H1 (cell line): ENCODE data around the gene FARP2. TPM values are rescaled to one million over a fixed set of nuclear protein-coding genes. Genes with fewer than 3 reads are reported as not detected.

Experiments used
- CTCF ChIA-PET: fragments of 300-600 bp; sonication (Branson Sonifier 250); formaldehyde crosslinking; loops from one replicate; lab custom pipeline; 2021; ENCODE audit not compliant: partially characterized antibody; lab: Charles Lee
- POLR2A ChIA-PET: fragments of 300-600 bp; sonication (Branson Sonifier 250); formaldehyde crosslinking; loops from one replicate; lab custom pipeline; 2021; ENCODE audit warnings: inconsistent platforms; ENCODE audit not compliant: partially characterized antibody; lab: Charles Lee
- DNase-seq, 2 experiments: peaks; one replicate each; pipeline versions ENCODE4 v3.0.0 to v3.0.0-alpha.2; 2010 to 2022; ENCODE audit warnings: low spot score in 2 of 2, low read depth in 1 of 2, mixed read lengths in 1 of 2
- FAIRE-seq: peaks from 2 replicates; lab custom pipeline; 2011; peaks lifted over from hg19 to GRCh38; lab: Jason Lieb, UNC
- H2AFZ ChIP-seq: 2 replicates; pipeline ENCODE4 v1.8.1; 2012; ENCODE audit warnings: low read length, inconsistent platforms
- H2AK5ac ChIP-seq: 2 replicates; pipeline ENCODE4 v1.6.1; 2013; ENCODE audit warnings: low read depth, low read length
- H2BK120ac ChIP-seq: replicated peaks from 2 replicates; pipeline ENCODE3; 2013; ENCODE audit warnings: low read depth, low read length, inconsistent platforms
- H2BK12ac ChIP-seq: 2 replicates; pipeline ENCODE4 v1.6.1; 2013; ENCODE audit warnings: low read depth, low read length
- H2BK15ac ChIP-seq: 2 replicates; pipeline ENCODE4 v1.6.1; 2013; ENCODE audit warnings: low read length
- H2BK20ac ChIP-seq: 2 replicates; pipeline ENCODE4 v1.6.1; 2013; ENCODE audit warnings: low read length
- H2BK5ac ChIP-seq: 2 replicates; pipeline ENCODE4 v1.6.1; 2013; ENCODE audit warnings: low read depth, low read length
- H3K14ac ChIP-seq: 2 replicates; pipeline ENCODE4 v1.6.1; 2013; ENCODE audit warnings: inconsistent platforms; ENCODE audit not compliant: insufficient read length
- H3K18ac ChIP-seq: 2 replicates; pipeline ENCODE4 v1.6.1; 2013; ENCODE audit warnings: low read length; ENCODE audit errors: extremely low read depth
- H3K23ac ChIP-seq: 2 replicates; pipeline ENCODE4 v1.6.1; 2013; ENCODE audit warnings: inconsistent platforms; ENCODE audit not compliant: insufficient read length
- H3K23me2 ChIP-seq: 2 replicates; pipeline ENCODE4 v1.6.1; 2013; ENCODE audit warnings: low read depth, low read length
- H3K27ac ChIP-seq: 2 replicates; pipeline ENCODE4 v1.6.1; 2011; ENCODE audit warnings: low read depth, low read length, inconsistent platforms
- H3K27me3 ChIP-seq, 4 experiments: replicated peaks in 1 of 4; 1 replicate in 1 of 4; 2 replicates in 3 of 4; pipeline versions ENCODE4 v1.6.1 to v1.8.1; 2011 to 2013; ENCODE audit warnings: low read length in 3 of 4, mild to moderate bottlenecking in 3 of 4, inconsistent platforms in 2 of 4, mixed read lengths in 2 of 4, moderate library complexity in 1 of 4; ENCODE audit not compliant: control insufficient read depth in 3 of 4, insufficient read depth in 3 of 4; ENCODE audit errors: extremely low read depth in 1 of 4
- H3K36me3 ChIP-seq, 4 experiments: 2 replicates each; pipeline versions ENCODE4 v1.6.1 to v1.8.1; 2011 to 2013; ENCODE audit warnings: mild to moderate bottlenecking in 4 of 4, low read length in 3 of 4, moderate library complexity in 2 of 4, control low read depth in 1 of 4, inconsistent platforms in 1 of 4; ENCODE audit not compliant: insufficient read depth in 4 of 4, control insufficient read depth in 2 of 4
- H3K4ac ChIP-seq: replicated peaks from 2 replicates; pipeline ENCODE3; 2013; ENCODE audit warnings: low read length, low read depth, mixed read lengths, inconsistent platforms; ENCODE audit not compliant: insufficient read length
- H3K4me1 ChIP-seq, 4 experiments: replicated peaks in 1 of 4; 1 replicate in 1 of 4; 2 replicates in 3 of 4; pipeline versions ENCODE4 v1.6.1 to v1.8.1; 2011 to 2013; ENCODE audit warnings: low read length in 3 of 4, inconsistent platforms in 2 of 4, mixed read lengths in 1 of 4; ENCODE audit not compliant: insufficient read depth in 4 of 4, control insufficient read depth in 3 of 4
- H3K4me2 ChIP-seq, 2 experiments: 2 replicates each; pipeline versions ENCODE4 v1.6.1 to v1.8.1; 2011 to 2013; ENCODE audit warnings: low read depth in 2 of 2, low read length in 2 of 2, control low read depth in 1 of 2, inconsistent platforms in 1 of 2, mild to moderate bottlenecking in 1 of 2; ENCODE audit not compliant: insufficient read depth in 1 of 2
- H3K4me3 ChIP-seq, 4 experiments: fragments of 200-600, 300-600 bp in 1 of 4; sonication (generic), shearing (Covaris generic), sonication (Bioruptor Twin) in 1 of 4; 2 replicates each; pipeline versions ENCODE4 v1.5.1 to v1.8.1; 2011 to 2016; ENCODE audit warnings: low read length in 4 of 4, low read depth in 3 of 4, control low read depth in 2 of 4, inconsistent platforms in 2 of 4, mild to moderate bottlenecking in 2 of 4, mixed read lengths in 1 of 4, moderate library complexity in 1 of 4; ENCODE audit not compliant: insufficient read depth in 2 of 4; ENCODE audit errors: extremely low read depth in 1 of 4
- H3K56ac ChIP-seq: replicated peaks from 2 replicates; pipeline ENCODE3; 2013; ENCODE audit warnings: low read depth, mild to moderate bottlenecking, mixed read lengths, low read length, inconsistent platforms; ENCODE audit not compliant: insufficient read length
- H3K79me1 ChIP-seq: 2 replicates; pipeline ENCODE4 v1.6.1; 2013; ENCODE audit warnings: low read depth, low read length, control low read depth
- H3K79me2 ChIP-seq, 2 experiments: 2 replicates each; pipeline versions ENCODE4 v1.6.1 to v1.8.1; 2012 to 2013; ENCODE audit warnings: low read length in 2 of 2, mild to moderate bottlenecking in 2 of 2, inconsistent platforms in 1 of 2; ENCODE audit not compliant: insufficient read depth in 2 of 2, control insufficient read depth in 1 of 2
- H3K9ac ChIP-seq, 4 experiments: replicated peaks in 1 of 4; 1 replicate in 1 of 4; 2 replicates in 3 of 4; pipeline versions ENCODE4 v1.6.1 to v1.8.1; 2011 to 2013; ENCODE audit warnings: low read depth in 3 of 4, low read length in 3 of 4, control low read depth in 2 of 4, mild to moderate bottlenecking in 2 of 4, moderate library complexity in 2 of 4, inconsistent platforms in 1 of 4; ENCODE audit errors: extremely low read depth in 1 of 4
- H3K9me3 ChIP-seq, 2 experiments: 2 replicates each; pipeline versions ENCODE4 v1.6.1 to v1.8.1; 2012 to 2013; ENCODE audit warnings: mild to moderate bottlenecking in 2 of 2, moderate library complexity in 2 of 2, control low read depth in 1 of 2, inconsistent platforms in 1 of 2, low read depth in 1 of 2, low read length in 1 of 2, mixed read lengths in 1 of 2; ENCODE audit not compliant: insufficient read depth in 2 of 2
- H4K20me1 ChIP-seq, 2 experiments: replicated peaks in 1 of 2; 2 replicates each; pipeline versions ENCODE3 to v1.8.1; 2011 to 2013; ENCODE audit warnings: inconsistent platforms in 2 of 2, low read length in 2 of 2, mild to moderate bottlenecking in 1 of 2; ENCODE audit not compliant: insufficient read depth in 2 of 2, control insufficient read depth in 1 of 2
- H4K5ac ChIP-seq: 2 replicates; pipeline ENCODE4 v1.6.1; 2013; ENCODE audit warnings: low read length, low read depth, mixed read lengths, inconsistent platforms; ENCODE audit not compliant: insufficient read length
- H4K8ac ChIP-seq: 2 replicates; pipeline ENCODE4 v1.8.0; 2013; ENCODE audit warnings: mild to moderate bottlenecking, moderate library complexity, low read length, inconsistent platforms; ENCODE audit not compliant: insufficient read depth; ENCODE audit errors: extremely low read depth
- H4K91ac ChIP-seq: replicated peaks from 2 replicates; pipeline ENCODE3; 2013; ENCODE audit warnings: low read length, mixed read lengths, inconsistent platforms; ENCODE audit not compliant: insufficient read length
- ATF2 ChIP-seq: IDR thresholded peaks from 2 replicates; pipeline ENCODE4 v1.6.1; 2012; ENCODE audit warnings: low read length, inconsistent platforms
- CREB1 ChIP-seq: IDR thresholded peaks from 2 replicates; pipeline ENCODE4 v1.6.1; 2012; ENCODE audit warnings: inconsistent platforms
- GABPA ChIP-seq: IDR thresholded peaks from 2 replicates; pipeline ENCODE4 v1.6.1; 2011; ENCODE audit warnings: mild to moderate bottlenecking, low read length, moderate library complexity, borderline replicate concordance; ENCODE audit not compliant: insufficient read depth
- GTF2F1 ChIP-seq: IDR thresholded peaks from 2 replicates; pipeline ENCODE4 v1.6.1; 2012; ENCODE audit warnings: low read depth, low read length, improper control_type of control experiment, borderline replicate concordance
- KDM5A ChIP-seq: fragments of 200-600 bp; IDR thresholded peaks from 2 replicates; pipeline ENCODE4 v1.7.1; 2012; ENCODE audit warnings: mild to moderate bottlenecking, low read length, inconsistent platforms, mixed read lengths
- MAFK ChIP-seq: IDR thresholded peaks from 2 replicates; pipeline ENCODE4 v1.6.1; 2012; ENCODE audit warnings: low read depth, mild to moderate bottlenecking, improper control_type of control experiment, low read length
- POLR2A ChIP-seq, 2 experiments: IDR thresholded peaks; 1 replicate in 1 of 2; 2 replicates in 1 of 2; pipeline ENCODE4 v1.6.1; 2011; ENCODE audit warnings: low read depth in 2 of 2, low read length in 2 of 2, mild to moderate bottlenecking in 2 of 2; ENCODE audit errors: control extremely low read depth in 1 of 2
- SAP30 ChIP-seq: fragments of 300-600 bp; sonication (generic); IDR thresholded peaks from 2 replicates; pipeline ENCODE4 v1.7.1; 2012; ENCODE audit warnings: low read length, moderate library complexity, mild to moderate bottlenecking, inconsistent platforms; ENCODE audit not compliant: insufficient read depth, insufficient replicate concordance
- SP4 ChIP-seq: IDR thresholded peaks from 2 replicates; pipeline ENCODE4 v1.6.1; 2012; ENCODE audit warnings: low read length, inconsistent platforms
- TAF7 ChIP-seq: optimal IDR thresholded peaks from 2 replicates; pipeline ENCODE3; 2011; ENCODE audit warnings: low read depth, mild to moderate bottlenecking, inconsistent platforms, low read length, moderate library complexity, borderline replicate concordance
- TCF12 ChIP-seq: IDR thresholded peaks from 2 replicates; pipeline ENCODE4 v1.6.1; 2011; ENCODE audit warnings: low read depth, mild to moderate bottlenecking, low read length
- USF2 ChIP-seq: IDR thresholded peaks from 2 replicates; pipeline ENCODE4 v1.6.1; 2011; ENCODE audit warnings: low read length, improper control_type of control experiment
- WGBS, 2 experiments: shearing (Covaris generic) in 1 of 2; methylation state at CpG; one replicate each; pipeline versions ENCODE4 v1.1.6 to v1.1.7; 2013 to 2015; ENCODE audit warnings: low lambda C conversion rate in 2 of 2, mixed read lengths in 2 of 2, inconsistent platforms in 1 of 2, low coverage in 1 of 2, missing lambda C conversion rate in 1 of 2; ENCODE audit not compliant: insufficient replicate concordance in 2 of 2, insufficient coverage in 1 of 2, insufficient read length in 1 of 2; ENCODE audit errors: extremely low coverage in 1 of 2, missing lambda C conversion rate in 1 of 2; 5-methylcytosine and 5-hydroxymethylcytosine counted together
- polyA plus RNA-seq, 7 experiments: library from polyadenylated mRNA; depleted of rRNA in 3 of 7; stranded (reverse) in 5 of 7; unstranded in 2 of 7; fragments of >200 nt in 5 of 7; fragments of 200-250 nt in 2 of 7; gene quantifications; 1 replicate in 5 of 7; 2 replicates in 1 of 7; 4 replicates in 1 of 7; pipeline versions ENCODE4 v1.2.1 to v1.2.3, GENCODE V29; 2011 to 2013; ENCODE audit warnings: missing spikeins in 2 of 7, mixed read lengths in 2 of 7
- total RNA-seq: library from RNA; stranded (reverse); fragmentation: NEBNext Ultra II Directional; extraction: Animal tissue kit (Norgen Biotek cat#: 25700); gene quantifications from 2 replicates; pipeline ENCODE4 v1.2.1, GENCODE V29; 2021

FARP2 gene
- total and polyA plus RNA-seq, 2 of the 8 experiments (the other 6 are each of a cell fraction or from before 2014, with no cell fraction given), result 12.4 to 33.4 TPM

GRCh38 chr2:241489088-241489487 is 133.0 kb downstream of the FARP2 start:
- Histone ChIP-seq H3K79me2 (no peaks in the 10 kb centered on the region), H3K9me3 (no peaks in the 10 kb centered on the region), H2AK5ac (no peak overlapping the region), H3K56ac (no peak overlapping the region), H2BK20ac (no peak overlapping the region), H2BK120ac (no peak overlapping the region), H3K36me3 (peaks cover 0 to 7% (median 0%) of the 10 kb centered on the region in 4 experiments; a peak in 3 of 8 replicates), H4K5ac (no peak overlapping the region), H3K9ac (no peak overlapping the region), H3K4me2 (no peak overlapping the region), H4K91ac (no peak overlapping the region), H3K4ac (no peak overlapping the region), H3K23ac (no peak overlapping the region), H2AFZ (no peak overlapping the region), H3K4me3 (no peak overlapping the region), H2BK15ac (no peak overlapping the region), H2BK12ac (no peak overlapping the region), H4K20me1 (peaks cover 3 to 12% of the 10 kb centered on the region in 2 experiments), H3K27me3 (no peaks in the 10 kb centered on the region; a peak in 1 of 7 replicates), H3K23me2 (no peaks in the 10 kb centered on the region), H3K79me1 (no peaks in the 10 kb centered on the region), H3K4me1 (no peaks in the 10 kb centered on the region; a peak in 1 of 7 replicates), H3K27ac (no peak overlapping the region), H4K8ac (no peak overlapping the region), H2BK5ac (no peak overlapping the region), H3K18ac (no peak overlapping the region), H3K14ac (no peak overlapping the region)
- CTCF ChIA-PET, result no interaction called here
- FAIRE-seq, result no peak
- POLR2A ChIA-PET, result interaction anchor here (1.1 to 9.1 kb wide), 3 partner anchors 10 to 34 kb away, joined by 3 to 104 read pairs (median 5); partner anchors contain the start of gene STK25
- no peak for DNase-seq
- 94% methylated on average over 3 of the region's 3 CpGs; no CpG with 5 or more reads in 1 of the 2 experiments for WGBS, 2 experiments
- TF ChIP-seq CREB1 (no peak), MAFK (no peak), GABPA (no peak), SAP30 (no peak), ATF2 (no peak), POLR2A (IDR thresholded peaks at IDR 0.05; ENCODE audit: control extremely low read depth in 1 of 2, low read depth in 2 of 2, low read length in 2 of 2) (no peak), TAF7 (no peak), USF2 (no peak), SP4 (no peak), GTF2F1 (no peak), TCF12 (no peak), KDM5A (no peak)
